GM18951 (cell line): ENCODE results near the gene ACP2.
"Not testable (repeated sequence)": the region's sequence is repeated elsewhere in the genome, so short reads cannot be mapped to it uniquely, and the experiment has no call there.

ENCODE experiments used
- POLR2A ChIP-seq: IDR thresholded peaks from 4 replicates; pipeline ENCODE4 v1.6.1; 2011; ENCODE audit warnings: mild to moderate bottlenecking; ENCODE audit not compliant: insufficient read length, insufficient read depth; ENCODE audit errors: extremely low read depth
- in situ Hi-C: fragments of 300-500 bp; cut with MboI; formaldehyde crosslinking; loops from one replicate; pipeline ENCODE4 v1.12.0; 2022; ENCODE audit warnings: low sequenced_read_pairs, mixed read lengths, inconsistent platforms; ENCODE audit not compliant: unreplicated experiment

The ACP2 gene

DNA sequence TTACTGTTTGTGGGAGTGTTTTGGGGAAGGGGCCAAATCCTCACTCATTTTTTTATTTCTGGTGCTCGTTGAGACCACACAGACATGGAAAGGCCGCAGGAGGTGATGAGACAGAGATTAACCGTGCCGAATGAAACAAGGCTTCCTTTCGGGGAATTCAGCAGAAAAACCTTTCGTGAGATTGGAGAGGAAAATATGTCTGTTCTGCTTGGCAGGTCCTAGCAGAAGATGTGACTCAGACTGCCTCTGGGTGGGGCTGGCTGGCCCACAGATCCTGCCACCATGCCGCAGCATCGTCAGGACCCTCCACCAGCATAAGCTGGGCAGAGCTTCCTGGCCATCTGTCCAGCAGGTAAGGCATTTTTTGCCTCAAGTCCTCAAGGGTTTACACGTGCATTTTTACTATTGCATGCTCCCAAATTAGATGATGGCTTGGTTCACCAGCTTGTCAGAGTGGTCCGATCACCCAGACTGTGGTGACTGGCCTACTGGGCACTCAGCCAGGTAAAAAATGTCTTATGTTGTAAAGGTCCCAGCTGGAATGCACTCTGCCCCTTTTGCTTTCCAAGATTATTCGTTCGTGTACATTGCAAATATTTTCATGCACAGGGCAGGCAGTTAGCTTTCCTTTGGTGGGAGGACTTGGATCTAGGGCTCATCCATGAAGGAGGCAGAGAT, 32.4 kb downstream of the ACP2 start:
- TF ChIP-seq POLR2A = peak; percentile 28
- in situ Hi-C loops = no loop called here

GRCh38 chr11:47215366-47215910, 33.2 kb downstream of the ACP2 start:
- no peak for TF ChIP-seq POLR2A
- in situ Hi-C loops = no loop called here

DNA sequence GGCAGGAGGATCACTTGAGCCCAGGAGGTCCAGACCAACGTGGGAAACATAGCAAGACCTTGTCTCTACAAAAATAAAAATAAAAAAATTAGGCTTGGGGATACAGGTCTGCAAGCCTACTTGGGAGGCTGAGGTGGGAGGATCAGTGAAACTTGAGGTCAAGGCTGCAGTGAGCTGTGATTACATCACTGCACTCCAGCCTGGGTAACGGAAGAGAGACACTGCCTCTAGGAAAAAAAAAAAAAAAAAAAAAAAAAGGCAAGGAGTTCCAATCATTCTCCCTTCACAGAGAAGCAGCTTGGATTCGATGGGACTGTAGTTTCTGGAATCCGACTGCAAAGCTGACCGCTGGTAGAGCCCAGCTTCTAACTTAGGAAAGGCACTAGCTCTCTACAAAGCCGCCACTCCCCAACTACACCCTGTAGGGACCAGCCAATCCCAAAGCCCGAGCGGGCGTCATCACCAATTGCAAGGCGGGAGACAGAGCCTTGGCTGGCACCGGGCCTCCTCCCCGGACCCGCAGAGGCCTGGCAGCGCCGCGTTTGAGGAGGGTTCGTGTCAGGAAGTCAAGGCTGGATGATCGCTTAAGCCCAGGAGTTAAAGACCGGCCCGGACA, 34.6 kb downstream of the ACP2 start:
- in situ Hi-C loops = no loop called here
- peak; percentile 64 for TF ChIP-seq POLR2A

DNA sequence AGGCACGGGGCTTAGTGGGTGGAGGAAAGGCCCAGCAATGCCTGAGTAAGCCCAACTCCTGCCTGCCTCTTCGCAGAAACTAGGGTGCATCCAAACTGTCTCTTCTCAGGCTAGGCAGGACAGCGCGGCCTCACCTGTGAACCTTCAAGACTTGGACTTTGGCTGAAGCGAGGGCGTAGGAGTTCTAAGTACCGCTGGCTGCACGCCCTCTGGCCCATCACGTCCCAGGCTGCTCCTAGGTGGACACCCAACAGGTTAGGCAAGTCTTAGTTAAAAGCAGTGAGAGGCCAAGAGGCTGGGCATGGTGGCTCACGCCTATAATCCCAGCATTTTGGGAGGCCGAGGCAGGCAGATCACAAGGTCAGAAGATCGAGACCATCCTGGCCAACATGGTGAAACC, 35.7 kb downstream of the ACP2 start:
- in situ Hi-C loops = no loop called here
- no peak for TF ChIP-seq POLR2A

- no peak for TF ChIP-seq POLR2A
- in situ Hi-C loops = no loop called here
Observed at GRCh38 chr11:47208628-47209027, 40.0 kb downstream of the ACP2 start.

- in situ Hi-C loops = not testable (repeated sequence)
Observed at GRCh38 chr11:47208008-47208552, 40.5 kb downstream of the ACP2 start.

DNA sequence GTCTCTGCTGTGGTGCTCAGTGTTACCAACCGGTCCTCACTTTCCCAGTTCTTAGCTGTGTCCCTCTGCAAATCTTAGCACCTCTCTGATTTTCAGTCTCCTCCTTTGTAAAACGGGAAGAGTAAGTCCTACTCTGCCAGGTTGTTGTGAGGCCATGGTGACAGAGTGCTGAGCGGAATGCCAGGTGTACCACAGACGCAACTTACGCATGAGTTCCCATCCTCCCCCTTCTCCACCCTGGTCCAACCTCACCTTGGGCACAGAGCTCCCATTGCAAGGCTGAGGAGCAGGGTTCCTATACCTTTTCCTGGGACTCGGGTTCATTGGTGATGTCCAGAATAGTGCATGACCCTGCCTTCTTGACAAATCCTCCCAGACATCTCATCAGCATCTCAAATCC, 41.2 kb downstream of the ACP2 start:
- in situ Hi-C loops = no loop called here
- TF ChIP-seq POLR2A = no peak

DNA sequence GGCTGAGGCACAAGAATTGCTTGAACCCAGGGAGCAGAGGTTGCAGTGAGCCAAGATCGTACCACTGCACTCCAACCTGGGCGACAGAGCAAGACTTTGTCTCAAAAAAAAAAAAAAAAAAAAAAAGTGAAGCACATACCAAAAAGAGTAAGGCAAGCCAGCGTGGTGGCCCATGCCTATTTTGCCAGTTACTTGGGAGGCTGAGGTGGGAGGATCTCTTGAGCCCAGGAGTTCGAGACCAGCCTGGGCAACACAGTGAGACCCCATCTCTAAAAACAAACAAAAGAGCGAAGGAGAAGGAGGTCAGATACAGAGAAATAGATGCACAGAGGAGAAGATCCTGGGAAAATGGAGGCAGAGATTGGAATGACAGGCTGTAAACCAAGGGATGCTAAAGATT, 42.0 kb downstream of the ACP2 start:
- in situ Hi-C loops = not testable (repeated sequence)

GRCh38 chr11:47204637-47204989, 44.0 kb downstream of the ACP2 start:
- in situ Hi-C loops = no loop called here
- TF ChIP-seq POLR2A = no peak

- TF ChIP-seq POLR2A = no peak
- in situ Hi-C loops = no loop called here
Observed at GRCh38 chr11:47202576-47202975, 46.0 kb downstream of the ACP2 start.

GRCh38 chr11:47201015-47201414, 47.6 kb downstream of the ACP2 start:
- in situ Hi-C loops = no loop called here

DNA sequence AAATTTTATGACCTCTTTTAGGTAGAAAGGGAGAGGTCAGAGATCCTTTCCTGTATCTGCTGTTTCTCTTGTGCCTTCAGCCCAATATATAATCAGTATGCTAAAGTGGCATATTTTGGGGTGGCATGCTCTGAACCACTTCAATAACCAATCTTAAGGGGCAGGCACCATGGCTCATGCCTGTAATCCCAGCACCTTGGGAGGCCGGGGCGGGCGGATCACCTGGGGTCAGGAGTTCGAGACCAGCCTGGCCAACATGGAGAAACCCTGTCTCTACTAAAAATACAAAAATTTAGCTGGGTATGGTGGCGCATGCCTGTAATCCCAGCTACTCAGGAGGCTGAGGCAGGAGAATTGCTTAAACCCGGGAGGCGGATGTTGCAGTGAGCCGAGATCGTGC, 50.5 kb downstream of the ACP2 start:
- in situ Hi-C loops = not testable (repeated sequence)

More at GRCh38 chr11:47201015-47201414, 47.6 kb downstream of the ACP2 start:
- no peak for TF ChIP-seq POLR2A

DNA sequence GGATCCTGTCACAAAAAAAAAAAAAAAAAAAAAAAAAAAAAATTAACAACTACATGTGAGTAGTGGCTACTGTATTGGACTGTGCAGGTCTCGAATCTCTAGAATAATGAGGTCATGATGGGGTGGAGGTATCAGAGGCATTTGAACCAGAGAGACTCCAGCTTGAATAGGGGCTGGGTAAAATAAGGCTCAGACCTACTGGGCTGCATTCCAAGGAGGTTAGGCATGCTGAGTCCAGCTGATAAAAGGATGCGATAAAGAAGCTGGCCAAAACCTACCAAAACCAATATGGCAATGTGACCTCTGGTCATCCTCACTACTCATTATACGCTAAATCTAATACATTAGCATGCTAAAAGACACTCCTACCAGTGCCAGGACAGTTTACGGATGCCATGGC, 56.5 kb downstream of the ACP2 start:
- TF ChIP-seq POLR2A = no peak
- in situ Hi-C loops = no loop called here

- in situ Hi-C loops = not testable (repeated sequence)
Observed at GRCh38 chr11:47191137-47191536, 57.5 kb downstream of the ACP2 start.
